ENCODE data around the gene OR11G2.
"Not testable (repeated sequence)": the region's sequence is repeated elsewhere in the genome, so short reads cannot be mapped to it uniquely, and the experiment has no call there.

DNA sequence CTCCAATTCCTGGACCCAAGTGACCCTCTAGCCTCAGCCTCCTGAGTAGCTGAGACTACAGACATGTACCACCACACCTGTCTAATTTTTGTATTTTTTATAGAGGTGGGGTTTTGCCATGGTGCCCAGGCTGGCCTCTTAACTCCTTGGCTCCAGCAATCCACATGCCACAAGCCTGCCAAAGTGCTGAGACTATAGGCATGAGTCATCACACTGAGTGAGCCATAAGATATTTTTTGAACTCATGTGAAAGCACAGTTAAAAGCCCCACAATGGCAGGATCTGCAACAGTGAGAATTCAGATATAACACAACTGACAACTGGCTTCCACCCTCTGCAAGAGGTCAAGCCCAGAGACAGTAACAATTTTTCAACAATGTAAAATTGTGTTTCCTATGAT, 20.8 kb upstream of the OR11G2 start:
- TF ChIP-seq, protein P1, sequence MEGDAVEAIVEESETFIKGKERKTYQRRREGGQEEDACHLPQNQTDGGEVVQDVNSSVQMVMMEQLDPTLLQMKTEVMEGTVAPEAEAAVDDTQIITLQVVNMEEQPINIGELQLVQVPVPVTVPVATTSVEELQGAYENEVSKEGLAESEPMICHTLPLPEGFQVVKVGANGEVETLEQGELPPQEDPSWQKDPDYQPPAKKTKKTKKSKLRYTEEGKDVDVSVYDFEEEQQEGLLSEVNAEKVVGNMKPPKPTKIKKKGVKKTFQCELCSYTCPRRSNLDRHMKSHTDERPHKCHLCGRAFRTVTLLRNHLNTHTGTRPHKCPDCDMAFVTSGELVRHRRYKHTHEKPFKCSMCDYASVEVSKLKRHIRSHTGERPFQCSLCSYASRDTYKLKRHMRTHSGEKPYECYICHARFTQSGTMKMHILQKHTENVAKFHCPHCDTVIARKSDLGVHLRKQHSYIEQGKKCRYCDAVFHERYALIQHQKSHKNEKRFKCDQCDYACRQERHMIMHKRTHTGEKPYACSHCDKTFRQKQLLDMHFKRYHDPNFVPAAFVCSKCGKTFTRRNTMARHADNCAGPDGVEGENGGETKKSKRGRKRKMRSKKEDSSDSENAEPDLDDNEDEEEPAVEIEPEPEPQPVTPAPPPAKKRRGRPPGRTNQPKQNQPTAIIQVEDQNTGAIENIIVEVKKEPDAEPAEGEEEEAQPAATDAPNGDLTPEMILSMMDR (IDR thresholded peaks at IDR 0.05 in 8 of 11, conservative IDR thresholded peaks at IDR 0.05 in 3 of 11), result not testable (repeated sequence)
- not testable (repeated sequence) for TF ChIP-seq POLR2A, POLR2AphosphoS5 (IDR thresholded peaks at IDR 0.05)

Data from spleen (tissue), 7 donors.